Activated CD8-positive, alpha-beta memory T cell treated with anti-CD3 and anti-CD28 coated beads for 1 hour (primary cell): ENCODE measurements around the gene JPH2.
"Not testable (repeated sequence)": the region's sequence is repeated elsewhere in the genome, so short reads cannot be mapped to it uniquely, and the experiment has no call there.

Experiments used
- DNase-seq, 2 donors: peaks; one replicate each; pipeline ENCODE4 v3.0.0-alpha.2; 2020; ENCODE audit warnings: low read depth in 1 of 2; ENCODE audit errors: extremely low read depth in 1 of 2

The JPH2 gene

GRCh38 chr20:44187054-44187771 is at the start of gene JPH2:
Gene JPH2 (minus strand): TSS chr20:44187188. CDS start chr20:44186705, 483 bp downstream.
- DNase-seq: no peak

- no peak for DNase-seq
These were observed 48.7 kb upstream of the JPH2 start for GRCh38 chr20:44235702-44236101.

GRCh38 chr20:44234566-44235317 is 47.8 kb upstream of the JPH2 start:
- no peak for DNase-seq

GRCh38 chr20:44233436-44234016 is 46.5 kb upstream of the JPH2 start:
- no peak for DNase-seq

- not testable (repeated sequence) for DNase-seq
These were observed 45.5 kb upstream of the JPH2 start for GRCh38 chr20:44232469-44232856.

GRCh38 chr20:44231713-44232468 is 44.9 kb upstream of the JPH2 start:
- no peak for DNase-seq

- DNase-seq: no peak
These were observed 44.2 kb upstream of the JPH2 start for GRCh38 chr20:44231193-44231592.

- no peak for DNase-seq
These were observed 41.7 kb upstream of the JPH2 start for GRCh38 chr20:44228465-44229258.

- DNase-seq: no peak
These were observed 37.6 kb upstream of the JPH2 start for GRCh38 chr20:44224637-44225036.

GRCh38 chr20:44223721-44224120 is 36.7 kb upstream of the JPH2 start:
- no peak for DNase-seq

GRCh38 chr20:44222633-44223368 is 35.8 kb upstream of the JPH2 start:
- no peak for DNase-seq

GRCh38 chr20:44222027-44222426 is 35.0 kb upstream of the JPH2 start:
- no peak for DNase-seq

GRCh38 chr20:44221368-44221954 is 34.5 kb upstream of the JPH2 start:
- DNase-seq: no peak

GRCh38 chr20:44219791-44220190 is 32.8 kb upstream of the JPH2 start:
- DNase-seq: no peak

- no peak for DNase-seq
These were observed 32.3 kb upstream of the JPH2 start for GRCh38 chr20:44219170-44219730.

GRCh38 chr20:44218446-44218845 is 31.5 kb upstream of the JPH2 start:
- DNase-seq: peak in 1 of 2 donors; percentile 26

GRCh38 chr20:44217342-44218092 is 30.5 kb upstream of the JPH2 start:
- DNase-seq: peak; percentile 23 to 49

GRCh38 chr20:44215125-44215524 is 28.1 kb upstream of the JPH2 start:
- peak; percentile 42 to 64 for DNase-seq
